Measurements from ENCODE around the gene ADGRV1.

GRCh38 chr5:90707698-90708097, 149.1 kb downstream of the ADGRV1 start:
- TF ChIP-seq POLR2A (IDR thresholded peaks at IDR 0.05; ENCODE audit: low read depth, low read length) (no peak), TAF1 (IDR thresholded peaks at IDR 0.05; ENCODE audit: borderline replicate concordance, low read depth, low read length) (no peak), POLR2AphosphoS5 (IDR thresholded peaks at IDR 0.05; ENCODE audit: low read depth, low read length) (no peak)
